Liver (tissue), 3 donors: ENCODE data around the gene ATAD1.

Experiments used
- CTCF ChIP-seq: fragments of 150-350 bp; IDR thresholded peaks from 2 replicates; pipeline ENCODE4 v1.5.1; 2017; ENCODE audit warnings: improper control_type of control experiment, low read depth, low read length; ENCODE audit not compliant: missing input control
- FOXA1 ChIP-seq: IDR thresholded peaks from 2 replicates; pipeline ENCODE4 v1.6.1; 2016; ENCODE audit warnings: antibody characterized with exemption
- FOXA2 ChIP-seq: IDR thresholded peaks from 2 replicates; pipeline ENCODE4 v1.6.1; 2016; ENCODE audit warnings: antibody characterized with exemption
- GABPA ChIP-seq, 2 donors: IDR thresholded peaks in 1 of 2; conservative IDR thresholded peaks in 1 of 2; 2 replicates each; pipeline ENCODE4 v1.6.1; 2016; ENCODE audit warnings: antibody characterized with exemption in 2 of 2, mild to moderate bottlenecking in 1 of 2, moderate library complexity in 1 of 2
- RXRA ChIP-seq, 2 donors: IDR thresholded peaks; 2 replicates each; pipeline ENCODE4 v1.6.1; 2017 to 2018; ENCODE audit warnings: antibody characterized with exemption in 2 of 2, mild to moderate bottlenecking in 1 of 2
- ZBTB33 ChIP-seq: IDR thresholded peaks from 2 replicates; pipeline ENCODE4 v1.6.1; 2016; ENCODE audit warnings: antibody characterized with exemption
- TF ChIP-seq, protein P1 (sequence below): IDR thresholded peaks from 2 replicates; pipeline ENCODE4 v1.6.1; 2016; ENCODE audit warnings: antibody characterized with exemption
- donor health status: healthy.
- donor health status: healthy.

DNA sequence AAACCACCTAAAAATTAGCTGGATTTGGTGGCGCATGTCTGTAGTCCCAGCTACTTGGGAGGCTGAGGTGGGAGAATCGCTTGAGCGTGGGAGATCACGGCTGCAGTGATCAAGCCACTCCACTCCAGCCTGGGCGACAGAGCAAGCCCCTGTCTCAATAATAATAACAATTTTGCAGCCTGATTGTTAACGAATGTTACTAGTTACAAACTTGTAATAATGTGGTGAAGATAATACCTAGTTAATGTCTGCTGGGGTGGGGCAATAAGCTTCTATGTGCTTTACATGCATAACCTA, 1.2 kb upstream of the ATAD1 start:
- TF ChIP-seq FOXA2: no peak
- no peak for TF ChIP-seq RXRA (IDR thresholded peaks at IDR 0.05)
- no peak for TF ChIP-seq CTCF
- no peak for TF ChIP-seq FOXA1
- TF ChIP-seq GABPA (IDR thresholded peaks at IDR 0.05 in 1 of 2, conservative IDR thresholded peaks at IDR 0.05 in 1 of 2): no peak
- TF ChIP-seq ZBTB33: no peak
- TF ChIP-seq, protein P1, sequence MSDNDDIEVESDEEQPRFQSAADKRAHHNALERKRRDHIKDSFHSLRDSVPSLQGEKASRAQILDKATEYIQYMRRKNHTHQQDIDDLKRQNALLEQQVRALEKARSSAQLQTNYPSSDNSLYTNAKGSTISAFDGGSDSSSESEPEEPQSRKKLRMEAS: no peak
